ENCODE data around the gene NLGN1. TPM values are rescaled to one million over a fixed set of nuclear protein-coding genes. Genes with fewer than 3 reads are reported as not detected.

The NLGN1 gene
- total and polyA plus RNA-seq, 8 donors: 3.1 to 11.9 (median 8.0) TPM

- Histone ChIP-seq H3K9me3 (no peaks in the 10 kb centered on the region), H3K4me1 (no peaks in the 10 kb centered on the region), H3K36me3 (no peaks in the 10 kb centered on the region), H3K27me3 (peaks cover 7 to 40% of the 10 kb centered on the region in 2 donors), H3K27ac (no peak overlapping the region), H3K4me3 (no peak overlapping the region)
- TF ChIP-seq CTCF (IDR thresholded peaks at IDR 0.05): no peak
- no peak for ATAC-seq
- intact Hi-C loops (cut with DNase I): no loop called here
- DNase-seq: no peak
Measured at GRCh38 chr3:173583496-173583895, 186.0 kb downstream of the NLGN1 start.

- ATAC-seq (peak; percentile 83), DNase-seq (peak in 2 of 4 donors; percentile 60 to 70)
- peak; percentile 50 to 51 for TF ChIP-seq CTCF (IDR thresholded peaks at IDR 0.05)
- Histone ChIP-seq H3K4me3 (peak overlapping the region; percentile 26), H3K36me3 (no peaks in the 10 kb centered on the region), H3K9me3 (no peaks in the 10 kb centered on the region), H3K27ac (no peak overlapping the region), H3K4me1 (no peaks in the 10 kb centered on the region), H3K27me3 (peaks cover 7 to 40% of the 10 kb centered on the region in 2 donors)
- intact Hi-C loops (cut with DNase I): no loop called here
Measured at GRCh38 chr3:173584093-173584837, 186.7 kb downstream of the NLGN1 start.

DNA sequence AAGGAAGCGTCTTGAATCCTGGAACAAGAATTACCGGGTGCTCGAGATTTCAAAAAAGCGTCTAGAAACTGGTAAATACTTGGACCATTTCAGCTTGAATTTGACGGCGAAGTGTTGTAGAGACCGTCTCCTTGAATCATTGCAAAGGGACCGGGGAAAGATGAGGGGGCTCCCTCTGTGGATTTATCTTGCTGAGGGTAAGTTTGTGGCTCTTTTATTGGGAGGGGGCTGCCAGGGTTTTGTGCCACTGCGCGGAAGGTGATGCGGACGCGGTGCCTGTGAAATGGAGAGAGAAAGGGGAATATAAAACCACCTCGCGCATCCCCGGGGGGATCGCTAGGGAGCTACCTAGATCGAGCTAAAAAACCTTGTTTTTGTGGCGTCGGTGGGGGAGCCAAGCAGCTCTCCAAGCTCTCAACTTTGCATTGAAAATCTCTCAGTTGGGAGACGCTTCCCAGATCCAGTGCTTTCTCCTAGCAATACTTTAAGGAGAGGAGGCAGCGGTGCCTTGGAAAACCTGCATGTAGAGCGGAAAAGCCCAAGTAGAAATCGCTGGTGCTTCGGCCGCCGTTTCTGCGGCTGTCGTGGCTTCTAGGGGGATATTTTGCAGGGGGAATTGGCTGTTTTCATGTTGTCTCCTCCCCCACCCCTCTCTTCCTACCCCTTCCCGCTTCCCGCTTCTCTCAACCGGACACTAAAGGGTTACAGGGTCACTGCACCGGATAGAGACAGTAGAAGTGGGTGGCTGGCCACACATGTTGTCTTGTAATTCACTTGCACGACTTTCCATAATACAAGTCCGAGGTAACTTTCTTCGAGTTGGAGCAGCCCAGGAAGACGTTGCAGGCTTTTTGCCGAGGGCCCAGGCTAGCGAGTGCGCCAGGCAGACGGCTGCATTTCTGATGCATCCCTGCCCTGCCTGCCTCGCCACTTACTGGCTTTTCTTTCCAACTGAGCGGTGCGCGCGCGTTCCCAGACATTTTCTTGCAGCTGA is 187.6 kb downstream of the NLGN1 start:
- peak; percentile 91 for ATAC-seq
- H3K27ac ChIP-seq: no peak overlapping the region

GRCh38 chr3:173586166-173586565 is 188.6 kb downstream of the NLGN1 start:
- Histone ChIP-seq H3K9me3 (no peaks in the 10 kb centered on the region), H3K4me1 (no peaks in the 10 kb centered on the region), H3K27me3 (peaks cover 7 to 40% of the 10 kb centered on the region in 2 donors), H3K27ac (no peak overlapping the region), H3K36me3 (no peaks in the 10 kb centered on the region), H3K4me3 (no peak overlapping the region)
- TF ChIP-seq CTCF (IDR thresholded peaks at IDR 0.05): no peak
- DNase-seq (no peak), ATAC-seq (no peak)
- intact Hi-C loops (cut with DNase I): no loop called here

More for the DNA sequence above, 187.6 kb downstream of the NLGN1 start:
- Histone ChIP-seq H3K36me3 (no peaks in the 10 kb centered on the region), H3K9me3 (no peaks in the 10 kb centered on the region), H3K27me3 (peaks cover 7 to 40% of the 10 kb centered on the region in 2 donors), H3K4me3 (peak overlapping the region; percentile 26), H3K4me1 (no peaks in the 10 kb centered on the region)
- peak in 3 of 4 donors; percentile 37 to 60 (median 57) for DNase-seq
- no peak for TF ChIP-seq CTCF (IDR thresholded peaks at IDR 0.05)
- intact Hi-C loops (cut with DNase I): no loop called here

DNA sequence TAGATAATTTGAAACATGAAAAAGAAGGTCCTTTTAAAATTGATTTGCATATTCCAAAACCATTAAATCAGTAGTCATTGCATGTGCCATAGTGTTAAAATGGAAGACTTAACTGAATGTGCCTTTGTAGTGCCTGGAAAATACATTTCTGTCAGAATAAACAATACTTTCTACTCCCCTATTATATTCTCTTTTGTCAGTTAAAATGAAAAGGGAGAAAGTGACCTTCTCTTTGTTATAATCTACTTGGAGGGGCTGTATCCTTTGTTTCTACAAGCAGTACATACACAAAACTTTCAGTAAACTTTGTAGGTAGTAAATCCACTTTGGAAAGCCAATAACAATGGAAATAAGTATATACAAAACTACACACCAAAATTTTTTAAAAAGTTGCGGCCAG is 189.5 kb downstream of the NLGN1 start:
- H3K9me3 ChIP-seq: no peaks in the 10 kb centered on the region
- no peak for ATAC-seq
- H3K27me3 ChIP-seq: peaks cover 7 to 40% of the 10 kb centered on the region in 2 donors
- no peak overlapping the region for H3K4me3 ChIP-seq
- DNase-seq: no peak
- H3K36me3 ChIP-seq: no peaks in the 10 kb centered on the region
- no peak for TF ChIP-seq CTCF (IDR thresholded peaks at IDR 0.05)
- intact Hi-C loops (cut with DNase I): no loop called here
- H3K27ac ChIP-seq: no peak overlapping the region
- H3K4me1 ChIP-seq: no peaks in the 10 kb centered on the region
